Keratinocyte (primary cell): Measurements from ENCODE around the gene LRAT. TPM values are rescaled to one million over a fixed set of nuclear protein-coding genes. Genes with fewer than 3 reads are reported as not detected.
A peak's percentile ranks its signal among the peaks of the same experiment; 100 is the strongest.

Experiments
- DNase-seq: peaks from one replicate; pipeline ENCODE4 v3.0.0-alpha.2; 2011; ENCODE audit warnings: low read depth, missing footprints, low spot score
- FAIRE-seq: peaks from 2 replicates; lab custom pipeline; 2011; peaks lifted over from hg19 to GRCh38; lab: Jason Lieb, UNC
- H2AFZ ChIP-seq: 2 replicates; pipeline ENCODE4 v1.6.0; 2012; ENCODE audit warnings: low read length, control low read depth, inconsistent platforms; ENCODE audit not compliant: control insufficient read depth
- H3K27ac ChIP-seq: 2 replicates; pipeline ENCODE4 v1.5.1; 2011; ENCODE audit warnings: low read length; ENCODE audit not compliant: control insufficient read depth, insufficient read depth
- H3K27me3 ChIP-seq: 3 replicates; pipeline ENCODE4 v1.6.0; 2011; ENCODE audit warnings: low read length; ENCODE audit not compliant: control insufficient read depth, insufficient read depth; ENCODE audit errors: extremely low read depth
- H3K36me3 ChIP-seq, 2 experiments: 2 replicates in 1 of 2; 3 replicates in 1 of 2; pipeline ENCODE4 v1.5.1; 2011; ENCODE audit warnings: low read length in 2 of 2, mild to moderate bottlenecking in 1 of 2; ENCODE audit not compliant: control insufficient read depth in 2 of 2, insufficient read depth in 2 of 2; ENCODE audit errors: extremely low read depth in 1 of 2
- H3K4me1 ChIP-seq: 3 replicates; pipeline ENCODE4 v1.5.1; 2011; ENCODE audit warnings: low read length; ENCODE audit not compliant: control insufficient read depth, insufficient read depth; ENCODE audit errors: extremely low read depth
- H3K4me2 ChIP-seq: 3 replicates; pipeline ENCODE4 v1.6.0; 2011; ENCODE audit warnings: low read depth, low read length; ENCODE audit not compliant: control insufficient read depth, insufficient read depth; ENCODE audit errors: extremely low read depth
- H3K4me3 ChIP-seq, 3 experiments: fragments of 200-600 bp in 1 of 3; sonication (generic) in 1 of 3; 2 replicates in 2 of 3; 3 replicates in 1 of 3; pipeline ENCODE4 v1.5.1; 2011 to 2016; ENCODE audit warnings: low read length in 3 of 3, mild to moderate bottlenecking in 3 of 3, control low read depth in 2 of 3, inconsistent platforms in 1 of 3, low read depth in 1 of 3, mixed read lengths in 1 of 3, mixed run types in 1 of 3, moderate library complexity in 1 of 3; ENCODE audit not compliant: control insufficient read depth in 2 of 3, insufficient read depth in 2 of 3; ENCODE audit errors: extremely low read depth in 1 of 3
- H3K79me2 ChIP-seq: 2 replicates; pipeline ENCODE4 v1.6.0; 2012; ENCODE audit warnings: low read length; ENCODE audit not compliant: control insufficient read depth, insufficient read depth
- H3K9ac ChIP-seq: 3 replicates; pipeline ENCODE4 v1.6.0; 2011; ENCODE audit warnings: low read length; ENCODE audit not compliant: control insufficient read depth, insufficient read depth; ENCODE audit errors: extremely low read depth
- H3K9me1 ChIP-seq: 3 replicates; pipeline ENCODE4 v1.6.0; 2011; ENCODE audit warnings: low read length; ENCODE audit not compliant: control insufficient read depth, insufficient read depth; ENCODE audit errors: extremely low read depth
- H3K9me3 ChIP-seq: 2 replicates; pipeline ENCODE4 v1.5.1; 2012; ENCODE audit warnings: low read depth, low read length; ENCODE audit not compliant: control insufficient read depth
- H4K20me1 ChIP-seq: 3 replicates; pipeline ENCODE4 v1.6.0; 2011; ENCODE audit warnings: low read length; ENCODE audit not compliant: control insufficient read depth, insufficient read depth; ENCODE audit errors: extremely low read depth
- CTCF ChIP-seq, 3 experiments: IDR thresholded peaks in 1 of 3; conservative IDR thresholded peaks in 1 of 3; optimal IDR thresholded peaks in 1 of 3; 2 replicates in 2 of 3; 3 replicates in 1 of 3; pipeline versions ENCODE3 to v1.5.1; 2011; ENCODE audit warnings: low read length in 3 of 3, mild to moderate bottlenecking in 3 of 3, moderate library complexity in 2 of 3, control low read depth in 1 of 3, inconsistent platforms in 1 of 3; ENCODE audit not compliant: insufficient read depth in 2 of 3; ENCODE audit errors: extremely low read depth in 1 of 3
- EZH2 ChIP-seq: IDR thresholded peaks from one replicate; pipeline ENCODE4 v1.6.1; 2012; ENCODE audit warnings: inconsistent platforms, mild to moderate bottlenecking, low read length, moderate library complexity
- dilution Hi-C: fragments of 300-500 bp; cut with MboI; formaldehyde crosslinking; loops from one replicate; pipeline ENCODE4 v1.7.0; 2020; ENCODE audit warnings: low sequenced_read_pairs; ENCODE audit not compliant: extremely low pct_ligation_motif_present
- polyA plus RNA-seq, 5 experiments: library from polyadenylated mRNA; depleted of rRNA in 3 of 5; stranded (reverse) in 3 of 5; stranded (forward) in 1 of 5; unstranded in 1 of 5; fragments of >200 nt; gene quantifications; 1 replicate in 1 of 5; 2 replicates in 3 of 5; 3 replicates in 1 of 5; pipeline versions ENCODE4 v1.2.1 to v1.2.3, GENCODE V29; 2011 to 2012; ENCODE audit warnings: missing spikeins in 2 of 5, low read depth in 1 of 5, low replicate concordance in 1 of 5

Gene LRAT
- polyA plus RNA-seq, 1 donor (not counting 4 experiments of a cell fraction or from before 2014, with no cell fraction given) = 2.3 TPM

GRCh38 chr4:154779362-154779947, 35.7 kb downstream of the LRAT start:
- H3K36me3 ChIP-seq = no peaks in the 10 kb centered on the region
- H3K9me1 ChIP-seq = no peaks in the 10 kb centered on the region
- no peak overlapping the region for H3K9ac ChIP-seq
- no peak overlapping the region for H2AFZ ChIP-seq
- peaks cover 5% of the 10 kb centered on the region for H3K27me3 ChIP-seq
- H3K27ac ChIP-seq = no peak overlapping the region
- no peaks in the 10 kb centered on the region for H3K9me3 ChIP-seq
- H3K4me2 ChIP-seq = no peak overlapping the region
- TF ChIP-seq EZH2 (no peak), CTCF (optimal IDR thresholded peaks at IDR 0.05 in 1 of 3, IDR thresholded peaks at IDR 0.05 in 1 of 3, conservative IDR thresholded peaks at IDR 0.05 in 1 of 3; ENCODE audit: extremely low read depth in 1 of 3, insufficient read depth in 2 of 3, low read length in 3 of 3) (peak in 2 of 3 experiments; percentile 45 to 60)
- H3K4me1 ChIP-seq = no peaks in the 10 kb centered on the region
- no peaks in the 10 kb centered on the region for H3K79me2 ChIP-seq
- dilution Hi-C loops = no loop called here
- no peak for DNase-seq
- FAIRE-seq = peak; percentile 20
- H3K4me3 ChIP-seq = no peak overlapping the region
- no peaks in the 10 kb centered on the region for H4K20me1 ChIP-seq

GRCh38 chr4:154781126-154781982, 37.6 kb downstream of the LRAT start, which contains the start of gene RBM46:
TSS of gene RBM46 (plus strand) at chr4:154781272. CDS start at chr4:154796753, 15,481 bp downstream.
- Histone ChIP-seq H3K9me3 (no peaks in the 10 kb centered on the region), H3K9ac (no peak within 1 kb of the TSS), H2AFZ (no peak within 1 kb of the TSS), H4K20me1 (no peaks in the 10 kb centered on the region), H3K79me2 (no peaks in the 10 kb centered on the region), H3K36me3 (no peaks in the 10 kb centered on the region), H3K4me2 (no peak within 1 kb of the TSS), H3K27me3 (peaks cover 5% of the 10 kb centered on the region), H3K4me1 (no peaks in the 10 kb centered on the region), H3K4me3 (no peak within 1 kb of the TSS), H3K9me1 (no peaks in the 10 kb centered on the region), H3K27ac (no peak within 1 kb of the TSS)
- no peak for FAIRE-seq
- no peak for TF ChIP-seq EZH2
- TF ChIP-seq CTCF (optimal IDR thresholded peaks at IDR 0.05 in 1 of 3, IDR thresholded peaks at IDR 0.05 in 1 of 3, conservative IDR thresholded peaks at IDR 0.05 in 1 of 3; ENCODE audit: extremely low read depth in 1 of 3, insufficient read depth in 2 of 3, low read length in 3 of 3) = no peak
- DNase-seq = no peak
- dilution Hi-C loops = no loop called here
